Activated CD4-positive, alpha-beta T cell treated with anti-CD3 and anti-CD28 coated beads for 36 hours (primary cell): Measurements from ENCODE around the gene TRIM45. TPM values are rescaled to one million over a fixed set of nuclear protein-coding genes. Genes with fewer than 3 reads are reported as not detected.
A peak's percentile ranks its signal among the peaks of the same experiment; 100 is the strongest.

Experiments used
- ATAC-seq: fragments of 200-7000 bp; cut with Tn5 transposase; one replicate; pipeline ENCODE4 v1.10.0; 2021; ENCODE audit warnings: mild to moderate bottlenecking, moderate library complexity
- CTCF ChIA-PET: fragments of 350-600 bp; sonication (Branson Sonifier 250); formaldehyde crosslinking; loops from one replicate; lab custom pipeline; 2021; ENCODE audit warnings: antibody characterized with exemption; lab: Charles Lee
- POLR2A ChIA-PET: fragments of 350-600 bp; sonication (Branson Sonifier 250); formaldehyde crosslinking; loops from one replicate; lab custom pipeline; 2021; ENCODE audit warnings: antibody characterized with exemption, inconsistent platforms; lab: Charles Lee
- DNase-seq: peaks from one replicate; pipeline ENCODE4 v3.0.0-alpha.2; 2020
- H3K27ac Mint-ChIP-seq: one replicate; pipeline ENCODE4 v1.8.0; 2021; ENCODE audit warnings: mixed read lengths
- H3K27me3 Mint-ChIP-seq: one replicate; pipeline ENCODE4 v1.8.0; 2021; ENCODE audit warnings: mixed read lengths
- H3K36me3 Mint-ChIP-seq: one replicate; pipeline ENCODE4 v1.8.0; 2021; ENCODE audit warnings: low read depth, mixed read lengths
- H3K4me1 Mint-ChIP-seq: one replicate; pipeline ENCODE4 v1.8.0; 2021; ENCODE audit warnings: mixed read lengths
- H3K4me3 Mint-ChIP-seq: one replicate; pipeline ENCODE4 v1.8.0; 2021; ENCODE audit warnings: mild to moderate bottlenecking, moderate library complexity, mixed read lengths
- H3K9me3 Mint-ChIP-seq: one replicate; pipeline ENCODE4 v1.8.0; 2021; ENCODE audit warnings: low read depth, mixed read lengths
- intact Hi-C, 2 experiments: fragments of 100-400 bp; cut with DNase I in 1 of 2; cut with micrococcal nuclease in 1 of 2; formaldehyde crosslinking; loops; one replicate each; pipeline versions ENCODE4 v1.14.2 to v1.15.1; 2022 to 2024; cut with DNase I, micrococcal nuclease
- total RNA-seq, 2 experiments: library from RNA; stranded (reverse); gene quantifications; one replicate each; pipeline ENCODE4 v1.2.3, GENCODE V29; 2021

Gene TRIM45
- total RNA-seq, 2 experiments from 2014 or later, result 0.37 to 0.62 TPM

- H3K4me3 Mint-ChIP-seq, result no peak overlapping the region
- DNase-seq (no peak), ATAC-seq (no peak)
- ChIA-PET CTCF (no interaction called here), POLR2A (no interaction called here)
- no peaks in the 10 kb centered on the region for H3K4me1 Mint-ChIP-seq
- intact Hi-C loops, result no loop called here
- no peaks in the 10 kb centered on the region for H3K9me3 Mint-ChIP-seq
- H3K27me3 Mint-ChIP-seq, result no peaks in the 10 kb centered on the region
- no peak overlapping the region for H3K27ac Mint-ChIP-seq
- H3K36me3 Mint-ChIP-seq, result peaks cover 80% of the 10 kb centered on the region
Observed at GRCh38 chr1:117101334-117101733, 20.2 kb downstream of the TRIM45 start.

- DNase-seq (no peak), ATAC-seq (no peak)
- Mint-ChIP-seq H3K9me3 (no peaks in the 10 kb centered on the region), H3K27me3 (no peaks in the 10 kb centered on the region), H3K4me3 (no peak overlapping the region), H3K36me3 (peaks cover 78% of the 10 kb centered on the region), H3K4me1 (peaks cover 8% of the 10 kb centered on the region), H3K27ac (no peak overlapping the region)
- ChIA-PET CTCF (interaction anchor here (0.7 to 1.4 kb wide), 4 partner anchors 23 to 209 kb away, joined by 3 to 6 read pairs (median 3); partner anchors contain the start of gene TTF2), POLR2A (no interaction called here)
- intact Hi-C loops, result no loop called here
Observed at GRCh38 chr1:117098287-117098890, 23.2 kb downstream of the TRIM45 start.

- ATAC-seq, result no peak
- POLR2A ChIA-PET, result no interaction called here
- Mint-ChIP-seq H3K9me3 (no peaks in the 10 kb centered on the region), H3K27ac (no peak overlapping the region), H3K36me3 (peaks cover 80% of the 10 kb centered on the region), H3K4me1 (peaks cover 17% of the 10 kb centered on the region), H3K27me3 (no peaks in the 10 kb centered on the region), H3K4me3 (no peak overlapping the region)
- CTCF ChIA-PET, result interaction anchor here (1.1 to 9.8 kb wide), 2 partner anchors 29 to 31 kb away, joined by 4 to 89 read pairs; no protein-coding TSS in a partner anchor
- no peak for DNase-seq
- intact Hi-C loops, result no loop called here
Observed at GRCh38 chr1:117097443-117097842, 24.1 kb downstream of the TRIM45 start.

- no peak for DNase-seq
- Mint-ChIP-seq H3K4me1 (peaks cover 19% of the 10 kb centered on the region), H3K27ac (no peak overlapping the region), H3K36me3 (peaks cover 80% of the 10 kb centered on the region), H3K4me3 (no peak overlapping the region), H3K9me3 (no peaks in the 10 kb centered on the region), H3K27me3 (no peaks in the 10 kb centered on the region)
- intact Hi-C loops, result no loop called here
- CTCF ChIA-PET, result interaction anchor here (0.8 to 9.8 kb wide), 3 partner anchors 17 to 32 kb away, joined by 4 to 89 read pairs (median 4); no protein-coding TSS in a partner anchor
- POLR2A ChIA-PET, result no interaction called here
- no peak for ATAC-seq
Observed at GRCh38 chr1:117096951-117097408, 24.6 kb downstream of the TRIM45 start.

- Mint-ChIP-seq H3K4me3 (no peak overlapping the region), H3K9me3 (no peaks in the 10 kb centered on the region), H3K27ac (peak overlapping the region; percentile 12), H3K27me3 (no peaks in the 10 kb centered on the region), H3K4me1 (peaks cover 19% of the 10 kb centered on the region), H3K36me3 (peaks cover 81% of the 10 kb centered on the region)
- ATAC-seq (no peak), DNase-seq (no peak)
- intact Hi-C loops, result loop anchor here in 1 of 2 experiments (2.0 kb wide), 1 partner anchor 18 kb away; no protein-coding TSS in a partner anchor
- ChIA-PET CTCF (interaction anchor here (0.5 to 9.8 kb wide), 5 partner anchors 13 to 455 kb away, joined by 3 to 89 read pairs (median 4); no protein-coding TSS in a partner anchor), POLR2A (interaction anchor here (2.4 kb wide), 1 partner anchor 18 kb away, joined by 8 read pairs; no protein-coding TSS in a partner anchor)
Observed at GRCh38 chr1:117094841-117095604, 26.5 kb downstream of the TRIM45 start.

- Mint-ChIP-seq H3K27me3 (no peaks in the 10 kb centered on the region), H3K4me3 (no peak overlapping the region), H3K36me3 (peaks cover 80% of the 10 kb centered on the region), H3K4me1 (peaks cover 19% of the 10 kb centered on the region), H3K27ac (no peak overlapping the region), H3K9me3 (no peaks in the 10 kb centered on the region)
- ATAC-seq (peak; percentile 85), DNase-seq (peak; percentile 60)
- ChIA-PET CTCF (interaction anchor here (0.5 to 9.8 kb wide), 23 partner anchors 9 to 520 kb away, joined by 3 to 89 read pairs (median 4); partner anchors contain the start of gene TTF2), POLR2A (interaction anchor here (0.5 to 2.4 kb wide), 6 partner anchors 10 to 42 kb away, joined by 3 to 8 read pairs (median 4); no protein-coding TSS in a partner anchor)
- intact Hi-C loops, result loop anchor here (2.0 kb wide), 2 partner anchors 17 to 31 kb away; no protein-coding TSS in a partner anchor
Observed at GRCh38 chr1:117093870-117094621, 27.5 kb downstream of the TRIM45 start.

GRCh38 chr1:117093091-117093534, 28.4 kb downstream of the TRIM45 start:
- H3K4me3 Mint-ChIP-seq, result no peak overlapping the region
- H3K9me3 Mint-ChIP-seq, result no peaks in the 10 kb centered on the region
- H3K27ac Mint-ChIP-seq, result peak overlapping the region; percentile 39
- peaks cover 78% of the 10 kb centered on the region for H3K36me3 Mint-ChIP-seq
- intact Hi-C loops, result loop anchor here in 1 of 2 experiments (2.0 kb wide), 1 partner anchor 30 kb away; no protein-coding TSS in a partner anchor
- DNase-seq (peak; percentile 60), ATAC-seq (peak; percentile 88)
- H3K4me1 Mint-ChIP-seq, result peaks cover 19% of the 10 kb centered on the region
- ChIA-PET CTCF (interaction anchor here (0.6 to 9.8 kb wide), 24 partner anchors 11 to 519 kb away, joined by 3 to 89 read pairs (median 4); partner anchors contain the start of gene TTF2), POLR2A (interaction anchor here (1.3 to 2.4 kb wide), 4 partner anchors 10 to 33 kb away, joined by 3 to 8 read pairs (median 6); partner anchors contain the start of gene TTF2)
- no peaks in the 10 kb centered on the region for H3K27me3 Mint-ChIP-seq

GRCh38 chr1:117092594-117092993, 29.0 kb downstream of the TRIM45 start:
- H3K9me3 Mint-ChIP-seq, result no peaks in the 10 kb centered on the region
- no peak overlapping the region for H3K4me3 Mint-ChIP-seq
- peaks cover 19% of the 10 kb centered on the region for H3K4me1 Mint-ChIP-seq
- intact Hi-C loops, result loop anchor here in 1 of 2 experiments (2.0 kb wide), 1 partner anchor 30 kb away; no protein-coding TSS in a partner anchor
- ATAC-seq (no peak), DNase-seq (no peak)
- peaks cover 75% of the 10 kb centered on the region for H3K36me3 Mint-ChIP-seq
- CTCF ChIA-PET, result interaction anchor here (0.7 to 9.8 kb wide), 18 partner anchors 10 to 518 kb away, joined by 3 to 89 read pairs (median 4); partner anchors contain the start of gene TTF2
- peak overlapping the region; percentile 39 for H3K27ac Mint-ChIP-seq
- POLR2A ChIA-PET, result interaction anchor here (1.3 to 2.4 kb wide), 4 partner anchors 10 to 32 kb away, joined by 3 to 8 read pairs (median 6); partner anchors contain the start of gene TTF2
- no peaks in the 10 kb centered on the region for H3K27me3 Mint-ChIP-seq

- DNase-seq (no peak), ATAC-seq (no peak)
- Mint-ChIP-seq H3K27me3 (no peaks in the 10 kb centered on the region), H3K27ac (peak overlapping the region; percentile 29), H3K4me3 (no peak overlapping the region), H3K9me3 (no peaks in the 10 kb centered on the region), H3K4me1 (peaks cover 19% of the 10 kb centered on the region), H3K36me3 (peaks cover 71% of the 10 kb centered on the region)
- intact Hi-C loops, result no loop called here
- CTCF ChIA-PET, result interaction anchor here (0.6 to 9.8 kb wide), 3 partner anchors 18 to 698 kb away, joined by 3 to 89 read pairs (median 3); no protein-coding TSS in a partner anchor
- POLR2A ChIA-PET, result no interaction called here
Observed at GRCh38 chr1:117089996-117090395, 31.6 kb downstream of the TRIM45 start.

GRCh38 chr1:117087686-117088085, 33.9 kb downstream of the TRIM45 start:
- H3K9me3 Mint-ChIP-seq, result no peaks in the 10 kb centered on the region
- intact Hi-C loops, result no loop called here
- H3K4me1 Mint-ChIP-seq, result peaks cover 21% of the 10 kb centered on the region
- no peak overlapping the region for H3K4me3 Mint-ChIP-seq
- ChIA-PET POLR2A (no interaction called here), CTCF (interaction anchor here (0.7 to 9.8 kb wide), 3 partner anchors 20 to 666 kb away, joined by 3 to 89 read pairs (median 3); no protein-coding TSS in a partner anchor)
- DNase-seq, result no peak
- no peak overlapping the region for H3K27ac Mint-ChIP-seq
- ATAC-seq, result no peak
- H3K27me3 Mint-ChIP-seq, result no peaks in the 10 kb centered on the region
- peaks cover 67% of the 10 kb centered on the region for H3K36me3 Mint-ChIP-seq
